H9 (cell line): ENCODE data around the gene CYP27B1. TPM values are rescaled to one million over a fixed set of nuclear protein-coding genes. Genes with fewer than 3 reads are reported as not detected.

ENCODE experiments used
- DNase-seq: peaks from one replicate; pipeline ENCODE4 v3.0.0-alpha.2; 2017
- H2AFZ ChIP-seq: one replicate; pipeline ENCODE4 v1.6.1; 2013; ENCODE audit warnings: mild to moderate bottlenecking, low read length, control low read depth, moderate library complexity
- H2AK5ac ChIP-seq: 2 replicates; pipeline ENCODE4 v1.6.1; 2013; ENCODE audit warnings: low read length, control low read depth, mixed read lengths; ENCODE audit not compliant: insufficient read length
- H2BK120ac ChIP-seq: one replicate; pipeline ENCODE4 v1.6.1; 2013; ENCODE audit warnings: low read depth, mild to moderate bottlenecking, low read length, control low read depth, inconsistent platforms; ENCODE audit not compliant: poor library complexity, severe bottlenecking
- H2BK12ac ChIP-seq: 2 replicates; pipeline ENCODE4 v1.6.1; 2013; ENCODE audit warnings: low read length, control low read depth, mixed read lengths, low read depth; ENCODE audit not compliant: insufficient read length
- H2BK15ac ChIP-seq: 2 replicates; pipeline ENCODE4 v1.6.1; 2013; ENCODE audit warnings: low read depth, low read length, control low read depth
- H2BK20ac ChIP-seq: one replicate; pipeline ENCODE4 v1.6.1; 2013; ENCODE audit warnings: low read depth, mild to moderate bottlenecking, low read length, control low read depth, inconsistent platforms; ENCODE audit not compliant: poor library complexity, severe bottlenecking
- H2BK5ac ChIP-seq: 2 replicates; pipeline ENCODE4 v1.6.1; 2013; ENCODE audit warnings: low read length, control low read depth, mixed read lengths; ENCODE audit not compliant: insufficient read length
- H3K14ac ChIP-seq: 2 replicates; pipeline ENCODE4 v1.6.1; 2013; ENCODE audit warnings: low read length, control low read depth; ENCODE audit not compliant: insufficient read depth
- H3K18ac ChIP-seq: 2 replicates; pipeline ENCODE4 v1.6.1; 2013; ENCODE audit warnings: low read depth, mild to moderate bottlenecking, mixed read lengths, low read length, control low read depth; ENCODE audit not compliant: insufficient read length
- H3K23ac ChIP-seq: 2 replicates; pipeline ENCODE4 v1.6.1; 2013; ENCODE audit warnings: low read length, control low read depth, mixed read lengths, low read depth; ENCODE audit not compliant: insufficient read length
- H3K23me2 ChIP-seq: 2 replicates; pipeline ENCODE4 v1.6.1; 2013; ENCODE audit warnings: low read depth, mild to moderate bottlenecking, mixed read lengths, low read length, control low read depth; ENCODE audit not compliant: insufficient read length, poor library complexity, severe bottlenecking
- H3K27ac ChIP-seq: 2 replicates; pipeline ENCODE4 v1.5.1; 2013; ENCODE audit warnings: low read length, control low read depth, mixed read lengths, low read depth; ENCODE audit not compliant: insufficient read length
- H3K27me3 ChIP-seq: 2 replicates; pipeline ENCODE4 v1.6.1; 2013; ENCODE audit warnings: low read length, control low read depth, inconsistent platforms; ENCODE audit not compliant: insufficient read depth
- H3K4ac ChIP-seq: 2 replicates; pipeline ENCODE4 v1.6.1; 2013; ENCODE audit warnings: low read depth, mild to moderate bottlenecking, control low read depth, inconsistent platforms, low read length, moderate library complexity
- H3K4me1 ChIP-seq: 2 replicates; pipeline ENCODE4 v1.6.1; 2013; ENCODE audit warnings: low read length, control low read depth, inconsistent platforms; ENCODE audit not compliant: insufficient read depth
- H3K4me2 ChIP-seq: 2 replicates; pipeline ENCODE4 v1.6.1; 2013; ENCODE audit warnings: low read length, control low read depth, mixed read lengths; ENCODE audit not compliant: insufficient read length, insufficient read depth
- H3K56ac ChIP-seq: 2 replicates; pipeline ENCODE4 v1.6.1; 2013; ENCODE audit warnings: low read depth, mild to moderate bottlenecking, mixed read lengths, low read length, control low read depth; ENCODE audit not compliant: insufficient read length
- H3K79me1 ChIP-seq: 2 replicates; pipeline ENCODE4 v1.6.1; 2013; ENCODE audit warnings: low read depth, mild to moderate bottlenecking, moderate library complexity, low read length, control low read depth, inconsistent platforms; ENCODE audit not compliant: insufficient read depth, poor library complexity, severe bottlenecking
- H3K79me2 ChIP-seq: 2 replicates; pipeline ENCODE4 v1.6.1; 2013; ENCODE audit warnings: low read length, control low read depth, inconsistent platforms; ENCODE audit not compliant: insufficient read depth
- H3K9ac ChIP-seq: 2 replicates; pipeline ENCODE4 v1.6.1; 2013; ENCODE audit warnings: low read length, control low read depth, mixed read lengths; ENCODE audit not compliant: insufficient read length; ENCODE audit errors: extremely low read depth
- H3K9me3 ChIP-seq: one replicate; pipeline ENCODE4 v1.6.1; 2013; ENCODE audit warnings: low read depth, low read length, inconsistent platforms; ENCODE audit not compliant: control insufficient read depth
- H3T11ph ChIP-seq: one replicate; pipeline ENCODE4 v1.6.1; 2013; ENCODE audit warnings: mild to moderate bottlenecking, low read length, control low read depth, inconsistent platforms
- H4K20me1 ChIP-seq: one replicate; pipeline ENCODE4 v1.6.1; 2013; ENCODE audit not compliant: control insufficient read depth, insufficient read length, insufficient read depth
- H4K5ac ChIP-seq: 2 replicates; pipeline ENCODE4 v1.6.1; 2013; ENCODE audit warnings: low read depth, mild to moderate bottlenecking, mixed read lengths, low read length, control low read depth; ENCODE audit not compliant: insufficient read length
- H4K8ac ChIP-seq: replicated peaks from 2 replicates; pipeline ENCODE4 v1.6.1; 2013; ENCODE audit warnings: low read length, control low read depth, mixed read lengths, low read depth; ENCODE audit not compliant: insufficient read length
- H4K91ac ChIP-seq: 2 replicates; pipeline ENCODE4 v1.6.1; 2013; ENCODE audit warnings: low read depth, mild to moderate bottlenecking, moderate library complexity, mixed read lengths, low read length, control low read depth; ENCODE audit not compliant: insufficient read length
- H3K27ac Mint-ChIP-seq, 3 experiments: 2 replicates in 2 of 3; 3 replicates in 1 of 3; pipeline ENCODE4 v1.8.0; 2020 to 2021; ENCODE audit warnings: mixed read lengths in 3 of 3, mild to moderate bottlenecking in 1 of 3, moderate library complexity in 1 of 3
- H3K27me3 Mint-ChIP-seq: 2 replicates; pipeline ENCODE4 v1.8.0; 2021; ENCODE audit warnings: low read depth, mild to moderate bottlenecking, moderate library complexity, mixed read lengths
- H3K36me3 Mint-ChIP-seq, 3 experiments: 2 replicates in 2 of 3; 3 replicates in 1 of 3; pipeline ENCODE4 v1.8.0; 2020 to 2021; ENCODE audit warnings: low read depth in 3 of 3, mixed read lengths in 3 of 3; ENCODE audit not compliant: insufficient read depth in 1 of 3
- H3K4me1 Mint-ChIP-seq, 2 experiments: 2 replicates each; pipeline ENCODE4 v1.8.0; 2020; ENCODE audit warnings: mixed read lengths in 2 of 2
- H3K4me3 Mint-ChIP-seq, 2 experiments: 2 replicates in 1 of 2; 3 replicates in 1 of 2; pipeline ENCODE4 v1.8.0; 2020 to 2021; ENCODE audit warnings: mild to moderate bottlenecking in 2 of 2, mixed read lengths in 2 of 2, moderate library complexity in 1 of 2
- H3K9me3 Mint-ChIP-seq, 2 experiments: 2 replicates in 1 of 2; 3 replicates in 1 of 2; pipeline ENCODE4 v1.8.0; 2020; ENCODE audit warnings: mild to moderate bottlenecking in 2 of 2, mixed read lengths in 2 of 2, moderate library complexity in 1 of 2
- WGBS: extraction: QIAGEN DNeasy Blood & Tissue Kit; methylation state at CpG from one replicate; pipeline ENCODE4 v1.1.7; 2013; ENCODE audit warnings: missing lambda C conversion rate, low lambda C conversion rate, mixed read lengths; ENCODE audit not compliant: insufficient read length; ENCODE audit errors: extremely low coverage; 5-methylcytosine and 5-hydroxymethylcytosine counted together
- total RNA-seq: library from RNA; stranded (reverse); gene quantifications from 2 replicates; pipeline ENCODE4 v1.2.1, GENCODE V29; 2021
- TF ChIP-seq, protein P1 (sequence below): fragments of 200-600 bp; sonication (generic); conservative IDR thresholded peaks from 3 replicates; pipeline ENCODE4 v1.8.0; 2021; ENCODE audit warnings: antibody characterized with exemption, mild to moderate bottlenecking

CYP27B1 gene
- total RNA-seq, 1 experiment from 2014 or later, result 6.1 TPM

DNA sequence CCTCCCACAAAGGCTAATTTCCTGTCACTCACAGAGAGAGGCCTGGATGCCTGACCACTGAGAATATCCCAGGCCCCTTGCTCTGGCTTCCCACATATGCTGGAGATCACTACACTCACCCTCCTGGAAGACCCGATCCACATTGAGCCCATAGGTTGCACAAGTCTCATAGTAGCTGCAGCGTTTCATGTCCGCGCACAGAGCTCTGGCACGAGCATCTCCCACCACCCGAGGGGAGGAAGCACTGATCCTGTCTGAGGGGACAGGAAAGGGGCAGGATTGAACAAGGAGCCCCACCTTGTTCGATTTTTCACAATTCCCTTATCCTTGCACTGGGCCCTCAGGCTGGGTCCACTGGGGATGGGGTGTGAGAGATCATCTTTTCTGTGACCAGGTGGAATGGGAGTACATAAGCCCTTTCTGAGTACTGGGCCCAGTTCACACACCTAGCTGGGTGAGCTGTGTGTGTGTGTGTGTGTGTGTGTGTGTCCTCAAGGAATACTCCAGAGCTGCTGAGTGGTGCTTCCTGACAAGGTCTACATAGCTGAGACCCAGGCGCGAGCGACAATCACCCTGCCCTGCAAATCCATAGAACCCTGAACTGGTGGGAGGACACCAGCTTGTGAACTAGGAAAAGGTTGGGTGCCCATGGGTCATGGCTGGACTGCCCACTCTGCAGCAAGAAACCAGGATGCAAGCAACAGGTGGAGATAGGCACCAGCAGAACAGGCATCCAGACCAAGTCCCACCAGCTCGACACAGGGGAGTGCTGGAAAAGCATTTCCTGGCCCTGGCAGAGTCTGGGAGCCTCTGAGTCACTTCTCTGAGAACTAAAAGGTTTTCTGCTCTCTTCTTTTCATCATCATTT lies 33.9 kb downstream of the CYP27B1 start:
- Histone ChIP-seq H3K79me1 (no peaks in the 10 kb centered on the region), H2BK5ac (no peak overlapping the region), H3T11ph (no peak overlapping the region), H4K91ac (no peak overlapping the region), H3K23ac (no peak overlapping the region), H2BK120ac (no peak overlapping the region), H3K4ac (no peak overlapping the region), H4K8ac (no peak overlapping the region), H2AFZ (no peak overlapping the region), H4K20me1 (peaks cover 2% of the 10 kb centered on the region), H3K9ac (no peak overlapping the region), H3K18ac (no peak overlapping the region), H3K14ac (no peak overlapping the region), H2BK20ac (no peak overlapping the region), H2BK15ac (no peak overlapping the region), H3K56ac (no peak overlapping the region), H4K5ac (no peak overlapping the region), H3K27ac (no peak overlapping the region), H3K4me1 (no peaks in the 10 kb centered on the region), H2BK12ac (no peak overlapping the region), H3K27me3 (peaks cover 41% of the 10 kb centered on the region), H3K4me2 (no peak overlapping the region), H3K79me2 (no peaks in the 10 kb centered on the region), H3K23me2 (peaks cover 12% of the 10 kb centered on the region), H3K9me3 (no peaks in the 10 kb centered on the region), H2AK5ac (no peak overlapping the region)
- no peaks in the 10 kb centered on the region; a peak in 1 of 5 replicates for H3K9me3 Mint-ChIP-seq
- no peaks in the 10 kb centered on the region for H3K36me3 Mint-ChIP-seq
- H3K27ac Mint-ChIP-seq, result peak overlapping the region in 1 of 3 experiments; percentile 29; a peak in 1 of 7 replicates
- peak overlapping the region in 1 of 2 experiments; percentile 33; a peak in 1 of 5 replicates for H3K4me3 Mint-ChIP-seq
- no peak for DNase-seq
- H3K27me3 Mint-ChIP-seq, result peaks cover 98% of the 10 kb centered on the region
- TF ChIP-seq, protein P1, sequence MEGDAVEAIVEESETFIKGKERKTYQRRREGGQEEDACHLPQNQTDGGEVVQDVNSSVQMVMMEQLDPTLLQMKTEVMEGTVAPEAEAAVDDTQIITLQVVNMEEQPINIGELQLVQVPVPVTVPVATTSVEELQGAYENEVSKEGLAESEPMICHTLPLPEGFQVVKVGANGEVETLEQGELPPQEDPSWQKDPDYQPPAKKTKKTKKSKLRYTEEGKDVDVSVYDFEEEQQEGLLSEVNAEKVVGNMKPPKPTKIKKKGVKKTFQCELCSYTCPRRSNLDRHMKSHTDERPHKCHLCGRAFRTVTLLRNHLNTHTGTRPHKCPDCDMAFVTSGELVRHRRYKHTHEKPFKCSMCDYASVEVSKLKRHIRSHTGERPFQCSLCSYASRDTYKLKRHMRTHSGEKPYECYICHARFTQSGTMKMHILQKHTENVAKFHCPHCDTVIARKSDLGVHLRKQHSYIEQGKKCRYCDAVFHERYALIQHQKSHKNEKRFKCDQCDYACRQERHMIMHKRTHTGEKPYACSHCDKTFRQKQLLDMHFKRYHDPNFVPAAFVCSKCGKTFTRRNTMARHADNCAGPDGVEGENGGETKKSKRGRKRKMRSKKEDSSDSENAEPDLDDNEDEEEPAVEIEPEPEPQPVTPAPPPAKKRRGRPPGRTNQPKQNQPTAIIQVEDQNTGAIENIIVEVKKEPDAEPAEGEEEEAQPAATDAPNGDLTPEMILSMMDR, result no peak
- peaks cover 12 to 24% of the 10 kb centered on the region in 2 experiments for H3K4me1 Mint-ChIP-seq
- no CpG with 5 or more reads among the region's 11 CpGs for WGBS
